Measurements from ENCODE around the gene PDE1C.

The PDE1C gene

DNA sequence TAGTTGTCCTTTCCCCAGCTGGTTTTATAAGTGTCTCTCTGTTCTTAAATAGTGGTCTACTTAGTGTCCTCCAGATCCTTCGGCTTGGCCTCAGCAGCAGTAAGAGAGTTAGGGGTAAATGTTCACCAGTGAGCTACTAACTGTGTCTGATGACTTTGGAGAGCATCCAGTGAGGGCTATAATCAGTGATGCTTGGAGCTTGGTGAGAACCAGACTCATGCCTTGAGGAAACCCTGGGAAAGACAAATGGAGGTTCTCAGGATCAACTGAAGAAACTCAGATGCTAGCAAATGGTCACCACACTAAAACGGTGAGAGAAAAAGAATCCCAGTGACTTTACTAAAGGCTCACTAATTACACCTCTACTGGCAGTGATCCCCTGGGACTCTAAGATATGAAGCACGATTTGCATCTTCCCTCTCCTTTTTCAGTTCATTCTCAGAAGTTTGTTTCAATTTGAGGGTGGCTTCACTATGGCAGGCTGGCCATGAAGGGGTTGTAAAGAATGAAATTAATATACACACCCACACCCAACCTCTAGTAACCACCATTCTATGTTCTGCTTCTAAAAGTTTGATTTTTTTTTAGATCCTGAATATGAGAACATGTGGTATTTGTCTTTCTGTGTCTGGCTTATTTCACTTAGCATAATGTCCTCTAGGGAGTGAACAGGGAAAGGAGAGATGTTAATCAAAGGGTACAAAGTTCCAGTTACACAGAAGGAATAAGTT is 177.9 kb downstream of the PDE1C start:
- DNase-seq (ENCODE audit: low spot score): no peak

DNA sequence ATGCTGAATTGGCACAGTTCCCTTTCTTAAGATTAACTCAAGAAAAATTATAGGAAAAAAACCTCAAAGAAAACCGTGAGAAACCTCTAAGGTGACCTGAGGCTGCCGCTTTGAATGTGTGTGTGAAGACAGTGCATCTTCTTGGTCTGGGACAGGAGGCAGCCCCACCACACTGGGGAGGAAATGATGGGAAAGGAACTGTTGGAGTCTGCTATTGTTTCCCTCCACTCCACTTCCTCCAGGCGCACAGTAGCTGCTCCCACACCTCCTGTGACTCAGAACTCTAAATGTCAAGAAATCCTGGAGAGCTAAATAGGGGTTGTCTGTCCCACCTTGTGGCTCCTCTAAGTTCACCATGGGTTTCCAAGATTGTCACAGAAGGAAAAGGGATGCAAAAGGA is 179.4 kb downstream of the PDE1C start:
- no peak for DNase-seq (ENCODE audit: low spot score)

DNA sequence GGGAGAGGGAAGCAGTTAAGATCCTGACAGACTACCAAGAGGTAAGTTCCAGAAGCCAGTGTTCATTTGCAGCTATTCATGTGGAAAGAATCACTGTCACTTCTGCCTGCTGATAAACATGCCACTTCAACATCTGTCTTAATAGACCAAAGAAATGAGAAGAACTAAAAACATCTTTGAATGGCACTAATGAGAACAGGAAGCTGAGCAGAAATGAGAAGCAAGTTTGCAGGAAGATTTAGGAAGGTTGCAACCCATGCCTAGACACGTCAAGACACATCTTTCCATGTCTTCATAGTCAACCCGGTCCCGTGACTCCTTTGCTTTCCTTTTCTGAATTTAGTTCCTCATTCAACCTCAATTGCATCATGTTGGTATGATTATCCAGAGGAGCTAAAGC is 180.0 kb downstream of the PDE1C start:
- DNase-seq (ENCODE audit: low spot score): no peak

DNA sequence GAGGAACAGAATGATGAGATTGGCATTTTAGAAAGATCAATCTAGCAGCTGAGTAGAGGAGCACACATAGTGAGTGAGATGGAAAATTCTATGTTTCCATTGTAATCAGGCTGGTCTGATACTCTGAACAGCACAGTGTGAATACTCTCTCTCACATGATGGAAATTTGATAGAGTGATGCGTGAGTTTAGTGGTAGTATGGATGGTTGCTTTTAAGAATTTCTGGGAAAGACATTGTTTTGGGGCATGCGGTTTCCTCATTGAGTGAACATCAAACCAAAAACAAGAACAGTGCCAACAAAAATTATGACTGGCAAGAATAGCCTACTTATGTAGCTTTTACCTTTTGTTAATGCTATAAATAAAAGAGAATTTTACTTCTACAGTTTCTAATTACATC is 183.2 kb downstream of the PDE1C start:
- DNase-seq (ENCODE audit: low spot score): no peak

DNA sequence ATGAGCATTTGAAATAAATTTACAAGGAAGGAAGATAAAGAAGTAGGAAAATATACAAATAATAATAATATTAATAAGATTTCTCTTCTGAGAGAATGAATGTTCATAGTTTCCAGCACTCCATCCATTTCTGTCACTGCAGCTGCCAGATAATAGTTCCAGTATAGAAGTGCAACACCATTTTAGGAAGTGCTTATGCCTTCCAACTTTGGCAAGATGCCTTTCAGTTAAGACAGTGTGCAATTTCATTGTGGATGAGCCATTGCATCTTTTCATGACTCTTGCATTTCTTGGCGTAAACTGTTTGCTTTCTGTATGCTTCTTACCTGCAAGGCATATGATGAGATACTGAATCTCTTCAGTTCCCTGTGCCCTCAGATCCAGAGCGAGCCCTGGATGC is 185.0 kb downstream of the PDE1C start:
- no peak for DNase-seq (ENCODE audit: low spot score)

DNA sequence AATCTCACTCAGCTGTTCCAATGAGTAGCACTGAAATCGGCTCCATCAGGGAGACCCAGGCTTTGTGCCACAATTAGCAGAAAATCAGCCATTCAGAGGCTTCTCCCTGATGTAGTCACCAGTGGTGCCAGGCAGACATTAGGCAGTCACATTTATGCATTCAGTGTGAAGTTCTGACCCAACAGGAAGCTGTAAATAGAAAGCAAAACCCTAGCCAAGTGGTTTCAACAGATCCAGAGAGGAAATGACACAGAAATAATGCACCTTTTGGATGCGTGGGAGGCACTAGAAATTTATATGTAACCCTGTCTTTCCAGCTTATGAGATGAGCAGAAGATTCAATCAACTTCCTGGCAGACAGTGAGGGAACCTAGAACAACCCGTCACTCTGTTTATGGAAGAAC is 186.4 kb downstream of the PDE1C start:
- DNase-seq (ENCODE audit: low spot score): no peak

DNA sequence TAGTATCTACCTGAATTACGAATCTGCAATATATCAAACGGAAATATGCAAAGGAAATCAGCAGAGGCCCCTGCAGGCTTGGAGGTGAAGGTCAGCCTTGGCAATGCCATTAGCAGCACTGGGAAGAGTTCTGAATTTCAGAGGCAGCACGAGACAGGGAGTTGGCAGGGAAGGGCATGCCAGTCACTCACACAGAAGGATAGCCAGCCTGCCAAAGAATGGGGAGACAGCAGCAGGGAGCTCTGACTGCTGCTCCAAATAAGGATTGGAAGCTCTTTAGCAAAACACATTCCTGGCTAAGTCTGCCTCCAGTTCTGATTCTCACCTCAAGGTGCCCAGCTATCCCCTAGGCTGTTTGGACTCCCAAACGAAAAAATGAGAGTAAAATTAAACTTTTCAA is 188.0 kb downstream of the PDE1C start:
- no peak for DNase-seq (ENCODE audit: low spot score)

DNA sequence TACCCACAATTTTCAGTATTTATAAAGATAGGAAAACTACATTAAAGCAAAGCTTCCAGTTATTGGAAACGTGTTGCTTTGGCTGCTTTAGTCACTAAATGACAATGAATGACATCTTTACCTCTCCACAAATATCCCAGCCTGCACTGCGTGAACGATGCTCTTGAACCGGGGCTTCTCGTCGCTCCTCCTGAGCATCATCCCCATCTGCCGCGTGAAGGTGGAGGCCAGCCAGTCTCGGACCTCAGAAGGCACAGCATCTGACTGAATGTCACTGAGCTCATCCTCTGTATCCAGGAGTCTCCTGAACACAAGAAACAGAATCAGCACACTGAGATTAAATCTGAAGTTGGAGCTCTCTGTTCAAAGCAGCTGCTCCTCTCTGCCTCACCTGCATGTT is 191.3 kb downstream of the PDE1C start:
- DNase-seq (ENCODE audit: low spot score): no peak

DNA sequence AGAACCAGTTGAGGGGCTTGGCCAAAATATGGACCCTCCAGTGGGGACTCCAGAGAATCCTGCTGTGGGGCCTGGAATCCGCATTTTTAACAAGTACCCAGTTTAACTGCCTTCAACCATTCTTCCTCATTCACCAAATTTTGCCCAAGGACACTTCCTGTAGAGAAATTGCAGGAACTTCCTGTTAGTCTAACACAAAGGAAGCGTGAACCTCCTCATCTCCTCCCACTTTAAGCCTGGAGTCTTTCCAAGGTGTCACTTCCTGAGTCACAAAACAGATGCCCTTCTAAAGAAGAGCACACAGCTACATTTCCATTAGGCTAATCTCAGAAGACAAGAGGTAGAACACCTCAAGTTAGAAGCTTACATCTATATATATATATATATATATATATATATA is 194.8 kb downstream of the PDE1C start:
- DNase-seq (ENCODE audit: low spot score): no peak

DNA sequence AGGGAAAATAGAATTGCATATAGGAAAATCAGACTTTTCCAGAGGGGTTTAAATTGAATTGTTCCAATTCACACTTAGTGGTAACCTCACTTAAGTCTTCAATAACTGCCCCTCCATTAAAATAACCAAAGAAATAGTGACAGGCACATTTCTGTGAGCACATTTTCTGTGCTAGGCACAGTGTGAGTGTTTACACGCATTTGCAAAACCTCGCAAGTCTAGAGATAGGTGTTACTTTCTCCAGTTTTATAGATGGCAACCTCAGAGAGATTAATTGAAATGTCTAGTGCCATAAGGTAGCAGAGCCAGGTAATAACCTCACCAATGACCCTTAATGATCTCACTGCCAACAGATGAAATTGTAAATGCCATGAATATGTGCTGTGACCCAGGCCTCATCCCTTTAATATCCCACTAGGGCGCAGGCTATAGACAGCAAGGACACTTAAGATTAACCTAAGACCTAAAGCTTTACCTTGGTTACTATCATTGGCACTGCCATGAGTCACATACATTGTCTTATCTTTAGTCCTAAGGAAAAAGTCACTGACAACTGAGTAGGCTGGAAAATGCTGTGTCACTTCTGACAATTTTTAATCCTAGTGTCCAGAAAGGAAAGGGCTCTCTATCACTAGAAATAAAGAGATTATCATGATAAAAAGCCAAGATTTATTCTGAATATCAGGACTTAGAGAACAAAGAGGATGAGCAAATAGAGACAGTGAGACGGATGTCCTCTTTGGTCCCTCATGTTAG is 195.4 kb downstream of the PDE1C start:
- no peak for DNase-seq (ENCODE audit: low spot score)

DNA sequence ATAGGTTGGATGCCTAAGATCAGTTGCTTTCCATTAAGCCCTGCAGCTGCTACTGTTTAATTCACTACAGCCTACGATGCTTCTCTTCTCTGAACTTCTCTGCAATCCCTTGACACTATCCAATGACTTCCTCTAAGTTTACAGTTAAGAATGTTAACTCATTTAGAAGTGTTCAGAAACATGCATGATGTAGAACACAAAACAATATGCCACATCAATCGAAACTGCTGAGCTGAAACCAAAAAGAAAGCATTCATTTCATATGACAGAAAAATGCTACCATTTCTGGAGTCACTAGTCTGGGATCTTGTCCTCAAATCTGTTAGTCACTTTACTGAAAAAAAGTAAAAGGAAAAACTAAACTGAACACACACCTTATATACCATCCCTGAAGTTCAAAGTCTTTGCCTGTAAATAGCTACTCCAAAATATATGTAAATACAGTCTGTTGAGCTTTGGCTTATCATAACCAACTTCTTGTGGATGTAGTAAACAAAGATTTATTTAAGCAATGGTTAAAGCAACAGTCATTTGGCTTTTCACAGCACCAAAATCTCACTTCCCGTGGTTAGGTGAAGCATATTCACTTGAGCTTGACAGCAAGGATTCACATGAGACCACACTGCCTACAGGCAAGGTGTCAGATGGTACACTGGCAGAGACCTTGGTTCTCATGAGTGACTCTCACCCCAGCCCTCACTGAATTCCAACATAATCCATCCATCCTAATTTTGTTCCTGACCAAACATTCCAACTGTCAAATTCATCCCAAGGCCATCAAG is 196.2 kb downstream of the PDE1C start:
- DNase-seq (ENCODE audit: low spot score): no peak

DNA sequence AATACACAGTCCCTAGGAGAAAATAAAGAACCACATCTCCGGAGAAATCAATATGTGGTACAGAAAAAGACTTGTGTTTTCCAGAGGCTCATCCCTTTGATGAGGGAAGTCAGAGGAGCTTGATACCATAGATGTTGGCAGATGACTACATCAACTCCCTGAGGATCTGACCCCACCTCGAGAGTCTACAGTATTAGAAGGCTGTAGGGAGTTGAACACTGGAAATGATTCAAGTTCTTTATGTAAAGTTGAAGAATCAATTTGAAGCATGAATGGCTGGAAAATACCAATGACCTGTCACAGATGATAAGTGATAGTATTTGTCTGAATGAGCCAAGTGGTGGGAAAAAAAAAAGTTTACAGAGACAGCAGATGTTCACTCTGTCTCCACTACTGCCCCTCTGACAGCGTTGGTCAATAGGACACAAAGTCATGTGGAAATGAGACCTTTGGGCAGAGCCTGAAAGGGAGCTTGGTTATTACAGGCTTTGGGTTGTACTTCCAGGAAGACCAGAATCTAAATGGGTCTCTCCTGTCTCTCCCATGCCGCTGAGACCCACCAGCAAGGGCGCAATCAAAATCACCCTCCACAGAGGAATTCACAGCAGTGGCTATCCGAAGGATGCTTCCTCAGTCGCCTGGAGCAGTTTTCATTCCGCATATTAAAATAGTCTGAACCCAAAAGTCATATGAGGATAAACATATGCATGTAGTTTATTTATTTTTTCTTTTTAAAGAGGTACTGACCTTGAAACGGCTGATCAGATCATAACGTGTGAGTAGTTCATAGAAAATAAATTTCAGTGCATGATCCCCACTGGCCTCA is 197.4 kb downstream of the PDE1C start:
- no peak for DNase-seq (ENCODE audit: low spot score)

DNA sequence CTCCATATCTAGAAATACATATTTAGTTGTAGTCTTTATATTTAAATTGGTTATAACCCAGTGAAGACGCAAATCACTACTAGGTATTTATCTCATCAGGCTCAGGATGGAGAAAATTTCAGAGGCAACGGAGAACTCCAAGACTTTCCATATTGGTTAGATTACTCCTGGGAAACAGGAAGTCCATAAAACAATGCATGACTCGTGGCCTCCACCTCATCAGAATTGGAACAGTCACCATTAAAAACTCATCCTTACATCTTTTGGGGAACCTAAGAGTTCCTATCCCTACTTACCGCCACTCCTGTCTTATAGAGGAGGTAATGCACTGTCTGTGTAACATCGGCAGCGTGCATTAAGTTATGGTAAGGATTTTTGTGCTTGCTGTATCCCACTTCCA is 205.6 kb downstream of the PDE1C start:
- DNase-seq (ENCODE audit: low spot score): no peak

DNA sequence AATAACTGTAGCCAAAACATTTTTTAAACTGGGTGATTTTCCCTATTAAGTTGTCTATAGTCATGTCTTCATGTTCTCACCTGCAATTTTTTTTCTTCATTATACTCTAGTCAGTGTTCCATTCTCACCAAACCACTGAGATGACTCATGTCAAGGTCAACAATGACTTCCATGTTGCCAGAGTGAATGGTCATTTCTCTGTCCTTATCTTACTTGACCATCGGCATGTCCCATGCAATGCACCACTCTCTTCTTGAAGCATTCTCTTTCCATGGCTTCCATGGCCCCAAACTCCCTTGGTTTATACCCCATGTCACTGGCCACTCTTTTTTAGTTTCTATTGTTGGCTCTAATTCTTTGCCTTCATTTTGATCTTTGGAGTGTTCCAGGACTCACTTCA is 209.3 kb downstream of the PDE1C start:
- DNase-seq (ENCODE audit: low spot score): no peak

DNA sequence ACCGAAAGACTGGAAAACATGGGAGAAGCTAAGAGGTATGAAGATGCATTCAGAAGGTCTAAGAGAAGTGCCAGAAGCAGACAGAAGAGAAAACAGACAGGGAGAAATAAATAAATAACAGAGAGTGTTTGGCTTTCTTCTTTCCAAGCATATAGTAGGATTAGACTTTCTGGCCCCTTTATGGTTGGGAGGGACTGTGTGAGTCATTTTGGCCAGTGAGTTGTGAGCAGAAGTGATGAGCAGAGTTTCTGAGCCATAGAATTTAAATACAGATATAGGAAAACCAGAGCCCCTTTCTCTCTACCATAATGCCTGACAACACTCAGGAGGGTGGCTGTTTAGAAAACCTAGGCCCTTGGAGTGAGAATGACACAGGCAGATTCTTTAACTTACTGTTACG is 212.2 kb downstream of the PDE1C start:
- no peak for DNase-seq (ENCODE audit: low spot score)

DNA sequence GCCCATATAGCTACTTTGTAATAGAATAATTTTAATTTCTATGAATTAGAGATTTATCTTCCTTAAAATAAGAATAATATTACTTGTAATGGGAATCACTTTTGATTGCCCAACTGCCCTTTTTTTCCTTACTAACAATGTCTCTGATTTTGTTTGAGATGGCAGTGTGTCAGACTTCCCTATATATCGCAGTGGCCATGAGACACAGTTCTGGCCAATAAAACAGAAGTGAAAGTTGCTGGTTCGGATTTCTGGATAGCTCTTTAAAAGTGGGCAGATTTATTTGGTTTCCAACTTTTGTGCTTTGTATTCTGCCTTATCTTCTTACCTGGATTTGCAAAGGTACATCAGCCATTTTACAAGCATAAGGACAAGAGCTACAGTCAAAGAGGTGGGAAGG is 213.0 kb downstream of the PDE1C start:
- no peak for DNase-seq (ENCODE audit: low spot score)

DNA sequence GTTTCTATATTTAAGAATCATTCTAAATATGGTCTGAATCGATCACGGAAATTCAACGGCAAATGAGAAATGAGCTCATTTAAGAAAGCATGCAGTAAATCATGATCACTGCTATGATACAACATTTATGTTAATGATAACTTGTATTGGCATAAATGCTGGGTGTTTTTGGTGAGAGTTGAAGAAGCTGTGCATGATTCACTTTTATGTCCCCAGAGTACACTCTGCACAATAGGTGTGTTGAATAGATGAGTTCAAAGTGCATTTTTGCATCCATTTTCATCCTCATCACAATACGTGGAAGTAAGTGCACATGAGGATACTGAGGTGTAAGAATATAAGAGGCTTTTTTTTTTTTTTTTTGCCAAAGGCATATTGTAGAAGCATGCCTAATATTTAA is 213.9 kb downstream of the PDE1C start:
- DNase-seq (ENCODE audit: low spot score): no peak

DNA sequence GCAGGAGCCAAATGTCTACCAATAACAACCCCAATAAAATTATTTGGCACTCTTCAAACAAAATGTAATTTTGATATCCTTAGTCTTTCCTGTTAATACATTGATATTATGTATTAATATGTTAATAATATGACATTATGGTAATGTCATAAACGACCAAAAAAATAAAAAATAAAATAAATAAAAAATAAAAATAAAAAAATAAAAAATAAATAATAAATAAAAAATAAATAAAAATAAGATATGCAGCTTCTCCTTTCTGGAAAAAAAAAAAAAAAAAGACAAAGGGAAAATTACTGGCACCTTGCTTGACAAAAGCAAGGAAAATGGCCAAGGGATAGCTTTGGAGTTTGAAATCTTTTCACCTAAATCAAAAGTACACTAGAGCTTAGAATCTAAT is 214.7 kb downstream of the PDE1C start:
- DNase-seq (ENCODE audit: low spot score): no peak

DNA sequence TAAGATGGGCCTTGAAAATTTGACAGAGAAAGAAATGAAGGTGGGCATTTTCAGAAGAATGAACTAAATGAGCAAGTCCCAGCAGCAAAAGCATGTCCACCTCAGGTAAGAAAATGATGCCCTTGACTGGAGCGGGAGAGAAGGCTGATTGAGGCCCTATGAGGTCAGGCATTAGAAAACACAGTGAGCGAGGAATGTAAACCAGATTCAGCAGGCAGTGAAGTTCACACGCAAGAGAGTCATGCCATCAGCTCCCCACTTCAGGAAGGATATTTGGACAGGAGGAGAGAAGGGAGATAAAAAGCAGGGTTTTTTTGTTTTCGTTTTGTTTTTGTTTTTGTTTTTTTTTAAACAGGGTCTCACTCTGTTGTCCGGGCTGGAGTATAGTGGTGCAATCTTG is 216.8 kb downstream of the PDE1C start:
- no peak for DNase-seq (ENCODE audit: low spot score)

DNA sequence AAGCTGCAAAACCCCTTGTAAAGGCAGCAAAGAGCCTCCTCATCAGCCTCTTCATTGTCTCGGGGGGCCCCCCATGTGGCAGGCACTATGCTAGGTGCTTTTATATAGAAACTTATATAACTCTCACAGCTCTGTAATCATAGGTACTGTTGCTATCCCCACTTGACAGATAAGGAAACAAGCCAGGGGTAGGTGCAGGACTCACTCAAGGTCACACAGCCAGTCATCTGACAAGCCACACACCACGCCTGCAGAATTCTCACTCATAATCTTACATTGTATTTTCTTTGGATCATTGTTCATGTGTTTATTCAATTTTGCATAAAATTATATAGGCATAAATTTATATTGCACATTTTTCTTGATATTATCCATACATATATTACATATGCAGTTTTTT is 217.7 kb downstream of the PDE1C start:
- DNase-seq (ENCODE audit: low spot score): no peak

DNA sequence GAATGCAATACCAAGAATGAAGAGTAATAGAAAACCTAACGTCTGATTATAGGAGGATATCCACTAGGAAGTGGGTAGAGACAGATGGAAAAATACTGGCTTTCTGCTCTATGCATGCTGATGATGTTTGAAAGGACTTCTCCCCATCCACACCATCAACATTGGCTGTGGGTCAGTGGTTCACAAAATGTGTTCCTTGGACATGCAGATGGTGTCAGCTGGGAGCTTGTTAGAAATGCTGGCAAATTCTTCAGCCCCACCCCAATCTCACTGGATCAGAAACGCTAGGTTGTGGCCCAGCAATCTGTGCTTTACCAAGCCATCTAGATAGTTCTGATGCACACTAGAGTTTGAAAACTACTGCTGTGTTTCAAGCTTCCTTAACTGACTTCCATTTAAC is 219.1 kb downstream of the PDE1C start:
- no peak for DNase-seq (ENCODE audit: low spot score)

DNA sequence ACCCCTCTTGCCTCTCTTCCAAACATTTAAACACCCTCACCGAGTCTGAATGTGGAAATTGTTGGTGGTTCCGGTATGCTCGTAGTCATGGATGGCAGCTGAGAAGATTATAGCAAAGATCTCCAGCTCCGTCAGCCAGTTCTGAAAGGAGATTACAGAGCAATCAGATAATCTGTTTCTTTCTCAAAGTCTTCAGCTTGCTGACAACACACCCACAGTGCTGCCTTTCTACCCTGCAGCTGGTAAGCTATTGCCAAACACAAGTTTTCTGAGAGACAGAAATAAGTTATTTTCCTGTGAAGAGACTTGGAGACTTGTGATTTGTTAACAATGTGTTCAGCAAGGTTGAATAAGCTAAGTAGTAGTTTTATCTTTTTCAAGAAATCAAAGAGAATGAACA is 219.6 kb downstream of the PDE1C start:
- no peak for DNase-seq (ENCODE audit: low spot score)

Measured in hematopoietic multipotent progenitor cell treated with erythropoietin and hydrocortisone succinate and interleukin-3 and kit ligand, for 15 days (in vitro differentiated cells).